ENCODE data around the gene CTDSP2. TPM values are rescaled to one million over a fixed set of nuclear protein-coding genes. Genes with fewer than 3 reads are reported as not detected.

Gene CTDSP2
- polyA plus RNA-seq, 1 of the 3 experiments (the other 2 are of a cell fraction) = 119 TPM

GRCh38 chr12:57779736-57780135 lies 66.8 kb downstream of the CTDSP2 start:
- Histone ChIP-seq H3K79me2 (ENCODE audit: insufficient read depth) (peaks cover 19% of the 10 kb centered on the region), H3K36me3 (replicated peaks in 1 of 2; ENCODE audit: control insufficient read depth in 1 of 2, insufficient read depth in 2 of 2, low read length in 1 of 2) (peaks cover 7 to 12% of the 10 kb centered on the region in 2 experiments), H2AFZ (ENCODE audit: low read depth) (no peak overlapping the region), H3K9me3 (no peaks in the 10 kb centered on the region), H3K9me2 (no peaks in the 10 kb centered on the region), H3K4me2 (no peak overlapping the region), H3K4me3 (ENCODE audit: low read depth in 2 of 2, low read length in 1 of 2) (no peak overlapping the region), H3K27ac (ENCODE audit: low read depth in 2 of 2, low read length in 1 of 2) (no peak overlapping the region), H4K20me1 (ENCODE audit: insufficient read depth) (no peaks in the 10 kb centered on the region), H3F3A (replicated peaks; ENCODE audit: insufficient read depth) (peaks cover 18% of the 10 kb centered on the region), H3K27me3 (ENCODE audit: insufficient read depth) (no peaks in the 10 kb centered on the region), H3K4me1 (ENCODE audit: control insufficient read depth in 1 of 2, insufficient read depth in 2 of 2, low read depth in 1 of 2, low read length in 1 of 2) (peaks cover 0 to 5% of the 10 kb centered on the region in 2 experiments; a peak in 1 of 4 replicates), H3K9ac (no peak overlapping the region)
- CTCF ChIA-PET = interaction anchor here (1.0 kb wide), 1 partner anchor 129 kb away, joined by 3 read pairs; no protein-coding TSS in a partner anchor
- POLR2A ChIA-PET = no interaction called here
- DNase-seq = no peak
- 81% methylated on average over 1 of the region's 1 CpG for WGBS (ENCODE audit: low lambda C conversion rate)
- no peak for TF ChIP-seq MEF2A (IDR thresholded peaks at IDR 0.05; ENCODE audit: borderline replicate concordance, low read depth)
- TF ChIP-seq GATA2 (CRISPR knock-in tag; IDR thresholded peaks at IDR 0.05) = no peak
- TF ChIP-seq NFIC (IDR thresholded peaks at IDR 0.05; ENCODE audit: borderline replicate concordance) = no peak
- no peak for TF ChIP-seq FOXJ3 (CRISPR knock-in tag; IDR thresholded peaks at IDR 0.05)
- TF ChIP-seq RAD21 (IDR thresholded peaks at IDR 0.05; ENCODE audit: low read length) = no peak
- no peak for TF ChIP-seq GABPA (IDR thresholded peaks at IDR 0.05; ENCODE audit: low read depth)
- TF ChIP-seq MXI1 (IDR thresholded peaks at IDR 0.05; ENCODE audit: low read depth, low read length) = no peak
- no peak for TF ChIP-seq SMC3 (IDR thresholded peaks at IDR 0.05; ENCODE audit: low read depth, low read length)
- TF ChIP-seq RXRA (IDR thresholded peaks at IDR 0.05; ENCODE audit: borderline replicate concordance, low read depth) = no peak
- no peak for TF ChIP-seq MAX (IDR thresholded peaks at IDR 0.05; ENCODE audit: low read depth)
- TF ChIP-seq EP300 (IDR thresholded peaks at IDR 0.05; ENCODE audit: borderline replicate concordance in 1 of 2, low read depth in 1 of 2, low read length in 1 of 2) = no peak
- no peak for TF ChIP-seq SIN3A (IDR thresholded peaks at IDR 0.05; ENCODE audit: borderline replicate concordance, low read depth, low read length)
- TF ChIP-seq JUND (IDR thresholded peaks at IDR 0.05) = no peak
- no peak for TF ChIP-seq NRF1 (IDR thresholded peaks at IDR 0.05; ENCODE audit: low read depth, low read length)
- no peak for TF ChIP-seq CTCF (IDR thresholded peaks at IDR 0.05)
- TF ChIP-seq REST (IDR thresholded peaks at IDR 0.05; ENCODE audit: low read depth, low read length) = no peak
- no peak for TF ChIP-seq FOSL2 (IDR thresholded peaks at IDR 0.05; ENCODE audit: borderline replicate concordance, low read depth)
- no peak for TF ChIP-seq TCF12 (IDR thresholded peaks at IDR 0.05)
